Urothelium cell line (cell line): ENCODE data around the gene KRTAP4-16.
"Not testable (repeated sequence)": the region's sequence is repeated elsewhere in the genome, so short reads cannot be mapped to it uniquely, and the experiment has no call there.

Experiments used
- DNase-seq: peaks from one replicate; pipeline ENCODE4 v3.0.0; 2011; ENCODE audit warnings: low spot score, mixed read lengths
- FAIRE-seq: peaks from 2 replicates; lab custom pipeline; 2011; peaks lifted over from hg19 to GRCh38; lab: Jason Lieb, UNC

Gene KRTAP4-16

DNA sequence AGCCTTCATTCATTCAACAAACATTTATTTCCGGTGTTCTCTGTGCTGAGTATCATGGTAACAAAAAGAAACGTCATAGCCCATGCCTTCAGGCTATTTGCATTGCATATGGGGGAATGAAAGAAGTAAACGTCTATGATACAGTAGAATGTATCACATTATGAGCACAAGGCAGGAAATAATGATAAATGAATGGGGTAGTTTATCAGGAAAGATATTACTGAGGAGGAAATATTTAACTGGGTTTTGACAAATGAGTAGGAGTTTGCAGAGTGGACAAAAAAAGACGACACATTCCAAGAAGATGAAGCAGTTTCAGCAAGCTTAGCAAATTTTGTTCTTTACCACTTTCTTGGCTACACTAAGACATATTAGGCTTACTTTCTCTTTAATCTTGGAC lies 19.4 kb downstream of the KRTAP4-16 start:
- DNase-seq (no peak), FAIRE-seq (no peak)

- no peak for FAIRE-seq
- no peak for DNase-seq
Observed at GRCh38 chr17:41076788-41077187, 25.2 kb downstream of the KRTAP4-16 start.

- DNase-seq (no peak), FAIRE-seq (no peak)
Observed at GRCh38 chr17:41073676-41074075, 28.3 kb downstream of the KRTAP4-16 start.

- DNase-seq (no peak), FAIRE-seq (no peak)
Observed at GRCh38 chr17:41071606-41072360, 30.2 kb downstream of the KRTAP4-16 start.

DNA sequence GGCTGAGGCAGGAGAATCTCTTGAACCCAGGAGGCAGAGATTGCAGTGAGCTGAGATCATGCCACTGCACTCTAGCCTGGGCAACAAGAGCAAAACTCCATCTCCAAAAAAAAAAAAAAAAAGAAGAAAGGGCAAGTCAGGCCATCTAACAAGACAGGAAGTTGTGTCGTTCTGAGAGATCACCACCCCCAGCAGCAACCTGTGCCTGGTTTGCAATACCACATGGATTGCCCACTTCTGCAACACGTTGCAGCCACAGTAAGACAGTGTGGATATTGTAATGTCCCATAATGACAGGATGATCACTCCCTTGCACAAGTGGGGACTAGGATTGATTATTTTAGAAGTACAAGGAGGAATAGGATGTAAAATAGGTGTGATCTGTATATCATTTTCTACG lies 33.0 kb downstream of the KRTAP4-16 start:
- peak; percentile 48 for FAIRE-seq

GRCh38 chr17:41067281-41067680 lies 34.7 kb downstream of the KRTAP4-16 start:
- FAIRE-seq (no peak), DNase-seq (no peak)

More for the DNA sequence above, 33.0 kb downstream of the KRTAP4-16 start:
- no peak for DNase-seq

- FAIRE-seq = peak; percentile 55
Observed at GRCh38 chr17:41065829-41066624, 36.0 kb downstream of the KRTAP4-16 start, which contains the start of gene KRTAP2-4. Gene KRTAP2-4, minus strand, starts transcription at chr17:41065879. Its CDS starts 34 bp downstream, at chr17:41065845.

DNA sequence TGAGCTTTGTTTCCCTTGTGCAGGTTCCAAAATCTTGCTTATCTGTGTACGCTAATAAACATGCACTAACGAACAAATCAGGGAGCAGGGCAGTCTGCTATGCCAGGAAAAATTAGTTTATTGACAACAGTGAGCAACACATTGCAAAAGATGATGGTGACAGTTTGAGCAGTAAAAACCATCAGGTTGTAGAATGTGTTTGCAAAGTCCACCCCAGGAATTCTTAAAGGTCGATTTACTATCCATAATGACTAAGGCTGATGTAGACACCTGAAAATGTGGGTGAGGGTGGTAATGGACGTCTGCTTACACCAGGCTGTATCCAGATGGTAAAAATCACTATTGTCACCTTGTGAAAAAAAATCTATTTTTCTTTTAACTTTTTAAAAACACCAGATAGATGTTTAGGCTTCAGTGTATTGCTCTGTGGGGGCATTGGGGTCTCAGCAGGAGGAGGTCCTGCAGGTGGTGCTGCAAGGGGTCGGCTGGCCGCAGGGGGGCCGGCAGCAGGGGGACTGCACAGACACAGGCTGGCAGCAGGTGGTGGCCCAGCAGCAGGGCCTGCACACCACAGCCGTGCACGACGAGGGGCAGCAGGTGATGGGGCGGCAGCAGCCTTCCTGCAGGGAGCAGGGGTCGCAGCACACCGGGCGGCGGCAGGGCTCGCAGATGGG lies 36.9 kb downstream of the KRTAP4-16 start:
- not testable (repeated sequence) for FAIRE-seq, DNase-seq

More at GRCh38 chr17:41065829-41066624, 36.0 kb downstream of the KRTAP4-16 start, which contains the start of gene KRTAP2-4:
- DNase-seq = peak; percentile 65

GRCh38 chr17:41064301-41064700 lies 37.7 kb downstream of the KRTAP4-16 start:
- no peak for DNase-seq
- FAIRE-seq = no peak

DNA sequence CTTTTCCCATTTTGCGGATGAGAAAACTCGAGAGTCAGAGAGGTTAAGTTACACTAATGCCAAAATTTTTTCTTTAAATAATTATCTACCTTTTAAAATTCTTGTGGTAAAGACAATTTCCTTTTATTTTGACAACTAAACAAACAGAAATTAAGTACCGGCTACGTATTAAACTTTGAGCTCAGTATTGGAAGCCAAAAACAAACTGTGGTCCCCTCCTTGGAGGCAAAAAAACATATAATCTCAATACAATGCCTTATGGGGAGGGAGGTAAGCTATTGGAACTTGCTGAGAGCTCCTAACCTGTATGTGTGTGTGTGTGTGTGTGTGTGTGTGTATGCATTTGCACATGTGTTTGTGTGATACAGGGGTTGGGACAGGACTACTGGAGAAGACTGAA lies 38.6 kb downstream of the KRTAP4-16 start:
- no peak for DNase-seq
- peak; percentile 59 for FAIRE-seq

DNA sequence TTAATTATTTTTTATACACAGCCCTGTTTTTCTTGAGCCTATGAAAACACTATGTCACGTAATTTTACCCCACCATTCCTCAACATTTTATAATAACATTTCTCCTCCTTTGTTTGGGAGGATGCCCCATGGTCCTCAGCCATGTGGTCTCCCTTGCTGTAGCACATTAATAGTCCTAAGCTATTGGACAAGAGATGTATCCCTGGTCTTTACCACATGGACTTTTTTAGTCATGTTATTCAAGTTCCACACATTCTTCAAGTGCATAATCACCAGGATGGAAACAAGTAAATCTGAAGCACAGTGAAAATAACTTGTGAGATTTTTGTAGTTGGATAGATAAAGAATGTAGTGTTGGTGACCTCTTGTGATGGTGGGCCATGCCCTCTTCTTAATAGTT lies 40.0 kb downstream of the KRTAP4-16 start:
- DNase-seq = peak; percentile 50
- FAIRE-seq = no peak

GRCh38 chr17:41060052-41060604 lies 41.9 kb downstream of the KRTAP4-16 start, which contains the start of gene KRTAP2-3:
Gene KRTAP2-3, minus strand, starts transcription at chr17:41060114. Its CDS starts 64 bp downstream, at chr17:41060050.
- DNase-seq (peak; percentile 78), FAIRE-seq (peak; percentile 77)

- not testable (repeated sequence) for FAIRE-seq
- DNase-seq = peak; percentile 47
Observed at GRCh38 chr17:41059276-41060051, 42.5 kb downstream of the KRTAP4-16 start.

- no peak for FAIRE-seq
Observed at GRCh38 chr17:41058741-41059140, 43.3 kb downstream of the KRTAP4-16 start.

DNA sequence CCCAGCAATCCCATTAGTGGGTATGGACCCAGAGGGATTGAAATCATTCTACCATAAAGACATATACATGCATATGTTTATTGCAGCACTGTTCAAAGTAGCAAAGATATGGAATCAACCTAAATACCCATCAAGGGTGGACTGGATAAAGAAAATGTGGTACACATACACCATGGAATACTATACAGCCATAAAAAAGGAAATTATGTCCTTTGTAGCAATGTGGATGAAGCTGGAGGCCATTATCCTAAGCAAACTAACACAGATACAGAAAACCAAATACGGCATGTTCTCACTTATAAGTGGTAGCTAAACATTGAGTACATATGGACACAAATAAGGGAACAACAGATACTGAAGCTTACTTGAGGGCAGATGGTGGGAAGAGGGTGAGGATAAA lies 44.5 kb downstream of the KRTAP4-16 start:
- FAIRE-seq (no peak), DNase-seq (no peak)

More at GRCh38 chr17:41058741-41059140, 43.3 kb downstream of the KRTAP4-16 start:
- no peak for DNase-seq

GRCh38 chr17:41055130-41055529 lies 46.9 kb downstream of the KRTAP4-16 start, which contains the start of gene KRTAP2-2:
Gene KRTAP2-2, minus strand, starts transcription at chr17:41055230. Its CDS starts 19 bp downstream, at chr17:41055211.
- FAIRE-seq, DNase-seq: not testable (repeated sequence)

GRCh38 chr17:41054556-41054955 lies 47.5 kb downstream of the KRTAP4-16 start:
- not testable (repeated sequence) for FAIRE-seq

GRCh38 chr17:41054025-41054424 lies 48.0 kb downstream of the KRTAP4-16 start:
- DNase-seq (no peak), FAIRE-seq (no peak)

More at GRCh38 chr17:41054556-41054955, 47.5 kb downstream of the KRTAP4-16 start:
- not testable (repeated sequence) for DNase-seq

- DNase-seq (no peak), FAIRE-seq (no peak)
Observed at GRCh38 chr17:41052566-41052965, 49.4 kb downstream of the KRTAP4-16 start.
